HG03439 (cell line): ENCODE data around the gene CSRP1.
"Not testable (repeated sequence)": the region's sequence is repeated elsewhere in the genome, so short reads cannot be mapped to it uniquely, and the experiment has no call there.

Experiments used
- ATAC-seq: cut with Tn5 transposase; IDR thresholded peaks from one replicate; pipeline ENCODE4 v1.9.1; 2021; ENCODE audit warnings: mild to moderate bottlenecking, moderate library complexity; ENCODE audit not compliant: unreplicated experiment

CSRP1 gene

GRCh38 chr1:201537891-201538611, 31.1 kb upstream of the CSRP1 start:
- no peak for ATAC-seq

DNA sequence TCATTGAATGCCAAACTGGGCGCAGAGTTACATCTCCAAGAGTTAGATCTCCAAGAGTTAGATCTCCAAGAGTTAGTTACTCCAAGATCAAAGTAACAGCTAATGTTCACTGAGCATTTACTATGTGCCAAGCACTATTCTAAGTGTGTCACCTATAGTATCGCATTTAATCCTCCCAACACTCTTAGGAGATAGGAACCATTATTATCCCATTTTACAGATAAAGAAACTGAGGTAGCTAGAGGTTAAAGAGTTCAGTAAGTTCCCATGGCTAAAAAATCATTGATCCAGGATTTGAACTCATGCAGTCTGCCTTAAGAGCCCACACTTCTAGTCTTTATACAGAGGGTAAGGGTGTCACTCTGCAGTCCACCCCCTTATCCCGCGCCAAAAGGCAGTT, 30.5 kb upstream of the CSRP1 start:
- ATAC-seq, result no peak

- ATAC-seq, result no peak
Observed at GRCh38 chr1:201537028-201537427, 30.1 kb upstream of the CSRP1 start.

DNA sequence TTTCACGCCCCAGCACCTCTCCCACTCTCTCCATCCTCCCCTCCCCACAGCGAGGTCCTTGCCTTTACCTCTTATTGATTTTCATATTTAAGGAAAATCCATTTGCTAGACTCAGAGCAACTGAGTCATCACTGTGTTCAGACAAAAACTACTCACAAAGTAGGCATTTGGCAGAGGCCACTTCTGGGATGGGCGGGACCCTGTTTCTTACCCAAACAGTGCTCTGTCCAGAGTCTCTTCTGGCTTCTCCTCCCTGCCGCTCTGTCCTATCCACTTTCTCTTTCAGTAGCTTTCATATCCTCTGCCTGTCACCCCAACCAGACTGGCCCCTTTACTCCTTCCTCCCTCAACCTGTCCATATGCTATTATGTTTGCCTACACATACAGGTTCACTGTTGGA, 29.6 kb upstream of the CSRP1 start:
- ATAC-seq, result no peak

- no peak for ATAC-seq
Observed at GRCh38 chr1:201535919-201536245, 29.0 kb upstream of the CSRP1 start.

DNA sequence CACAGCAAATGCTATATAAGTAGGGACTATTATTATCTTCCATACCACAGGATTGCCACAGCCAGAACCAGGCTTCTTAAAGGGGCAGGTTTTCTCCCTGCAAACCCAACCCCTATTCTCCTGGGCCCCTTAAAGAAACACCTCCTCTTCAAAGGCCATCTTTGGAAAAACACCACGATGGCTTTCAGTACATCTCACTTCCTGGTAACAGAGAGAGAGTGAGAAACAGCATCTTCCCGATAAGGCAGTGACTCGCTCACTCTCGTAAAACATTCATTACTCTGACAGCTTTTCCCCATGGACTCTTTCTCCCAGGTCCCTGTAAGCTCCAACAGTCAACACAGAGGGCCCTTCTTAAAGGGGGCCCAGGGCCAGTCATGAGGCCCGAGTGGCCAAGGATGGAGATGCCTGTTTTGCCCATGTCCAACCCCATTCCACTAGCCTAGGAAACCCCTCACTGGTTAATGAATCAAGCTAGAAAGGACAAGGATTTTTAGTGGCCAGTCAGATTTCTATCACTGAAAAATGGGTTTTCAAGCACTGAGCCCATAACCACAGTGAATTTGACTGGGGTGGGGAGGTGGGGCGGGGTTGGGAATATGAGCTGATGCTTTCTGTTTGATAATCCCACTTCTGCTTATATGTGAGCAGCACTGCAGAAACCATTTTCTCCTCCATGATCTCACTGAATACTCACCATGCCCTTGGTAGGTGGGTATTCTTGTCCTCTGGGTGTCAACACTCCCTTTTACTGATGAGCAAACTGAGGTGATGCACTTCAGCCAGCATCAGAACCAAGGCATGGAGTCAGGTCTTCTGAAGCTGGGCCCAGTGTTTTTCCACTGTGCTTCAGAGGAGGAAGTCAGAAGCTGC, 28.4 kb upstream of the CSRP1 start:
- no peak for ATAC-seq

GRCh38 chr1:201533836-201534235, 26.9 kb upstream of the CSRP1 start:
- ATAC-seq, result no peak

- no peak for ATAC-seq
Observed at GRCh38 chr1:201531551-201532425, 24.9 kb upstream of the CSRP1 start.

DNA sequence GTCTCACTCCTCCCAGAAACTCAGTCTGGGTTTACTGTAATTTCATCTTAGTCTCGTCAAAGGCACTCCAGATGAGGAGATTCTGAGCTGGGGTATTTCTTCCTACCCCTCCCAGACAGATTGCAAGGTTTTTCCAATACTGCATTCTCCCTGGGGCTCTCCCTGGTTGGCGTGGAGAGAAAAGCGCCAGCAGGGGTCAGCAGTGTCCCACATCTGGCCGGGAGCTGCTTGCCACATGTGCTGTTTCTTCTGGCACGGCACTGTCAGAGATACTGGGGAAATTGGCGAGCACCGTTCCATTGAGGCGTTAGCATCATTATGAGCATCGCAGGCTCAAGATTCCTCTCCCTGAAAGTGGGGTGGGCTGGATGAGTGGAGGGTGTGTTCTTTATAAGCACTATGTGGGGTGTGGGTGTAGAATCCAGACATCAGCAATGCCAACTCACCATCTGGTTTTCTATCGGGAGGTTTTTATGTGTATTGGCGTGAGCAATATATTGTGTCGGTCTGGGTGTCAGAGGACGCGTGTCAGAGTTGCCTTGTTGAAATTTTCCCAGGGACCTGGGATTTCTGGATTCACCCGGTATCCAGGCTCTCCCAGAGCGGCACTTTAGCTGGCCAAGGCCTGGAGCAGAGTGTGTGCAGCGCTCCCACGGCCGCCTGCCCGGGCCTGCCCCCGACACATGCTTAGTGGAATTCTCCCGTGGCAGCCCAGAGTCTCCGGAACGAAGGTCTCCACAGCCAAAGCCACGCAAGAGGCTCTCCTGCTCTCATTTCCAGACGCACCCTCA, 24.0 kb upstream of the CSRP1 start:
- ATAC-seq, result no peak

DNA sequence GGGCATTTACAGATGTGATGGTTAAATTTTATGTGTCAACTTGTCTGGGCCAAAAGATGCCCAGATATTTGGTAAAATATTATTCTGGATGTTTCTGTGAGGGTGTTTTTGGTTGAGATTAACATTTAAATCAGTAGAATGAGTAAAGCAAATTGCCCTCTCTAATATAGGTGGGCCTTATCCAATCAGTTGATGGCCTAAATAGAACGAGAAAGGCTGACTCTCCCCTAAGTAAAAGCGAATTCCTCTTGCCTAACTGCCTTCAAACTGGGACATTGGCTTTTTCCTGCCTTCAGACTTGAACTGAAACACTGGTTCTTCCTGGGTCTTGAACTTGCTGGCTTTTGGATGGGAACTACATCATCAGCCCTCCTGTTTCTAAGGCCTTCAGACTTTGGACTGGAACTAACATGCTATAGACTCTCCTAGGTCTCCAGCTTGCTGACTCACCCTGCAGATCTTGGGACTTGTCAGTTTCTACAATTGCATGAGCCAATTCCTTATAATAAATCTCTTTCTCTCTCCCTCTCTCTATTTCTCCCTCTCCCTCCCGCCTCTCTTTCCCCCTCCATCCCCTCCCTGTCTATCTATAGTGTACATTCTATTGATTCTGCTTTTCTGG, 21.8 kb upstream of the CSRP1 start:
- no peak for ATAC-seq

- ATAC-seq, result no peak
Observed at GRCh38 chr1:201527879-201528278, 21.0 kb upstream of the CSRP1 start.

DNA sequence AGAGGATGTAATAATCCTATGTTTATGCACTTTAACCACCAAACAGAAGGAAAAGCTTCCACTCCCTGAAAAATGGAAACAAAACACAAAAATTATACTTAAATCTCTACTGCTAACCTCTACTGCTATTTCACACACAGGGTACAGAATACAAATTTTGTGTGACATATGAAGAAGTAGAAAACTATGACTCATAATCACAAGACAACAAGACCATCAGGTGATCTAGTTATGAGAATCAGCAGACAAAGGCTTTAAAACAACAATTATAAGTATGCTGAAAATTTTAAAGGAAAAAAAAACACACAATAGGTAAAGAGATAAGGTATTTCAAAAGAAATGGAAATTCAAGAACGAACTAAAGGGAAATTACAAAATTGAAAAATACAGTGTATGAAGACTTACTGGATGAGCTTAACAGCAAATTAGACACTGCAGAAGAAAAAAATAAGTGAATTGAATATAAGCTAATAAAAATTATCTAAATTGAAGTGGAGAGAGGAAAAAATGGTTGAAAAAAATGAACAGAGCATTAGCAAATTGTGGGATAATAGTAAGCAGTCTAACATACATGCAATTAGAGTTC, 18.4 kb upstream of the CSRP1 start:
- no peak for ATAC-seq

GRCh38 chr1:201520046-201520575, 13.2 kb upstream of the CSRP1 start:
- not testable (repeated sequence) for ATAC-seq

- ATAC-seq, result no peak
Observed at GRCh38 chr1:201518071-201518470, 11.1 kb upstream of the CSRP1 start.

- ATAC-seq, result no peak
Observed at GRCh38 chr1:201517631-201518030, 10.7 kb upstream of the CSRP1 start.

- ATAC-seq, result no peak
Observed at GRCh38 chr1:201516511-201517127, 9.7 kb upstream of the CSRP1 start.

DNA sequence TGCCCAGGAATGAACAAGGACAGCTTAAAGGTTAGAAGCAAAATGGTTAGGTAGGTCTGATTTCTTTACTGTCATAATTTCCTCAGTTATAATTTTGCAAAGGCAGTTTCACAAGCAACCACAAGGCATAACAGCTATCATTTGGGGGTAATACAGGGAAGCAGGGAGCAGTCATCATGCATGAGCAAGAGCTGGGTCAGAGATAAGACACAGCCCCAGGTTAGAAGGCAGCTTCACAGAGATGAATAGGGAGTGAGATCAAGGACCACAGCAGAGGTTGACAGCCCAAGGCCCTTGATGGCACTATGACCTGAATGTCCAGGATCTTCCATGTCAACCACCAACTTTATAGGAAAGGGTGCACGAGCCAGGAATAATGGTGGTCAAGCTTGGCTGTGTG, 9.0 kb upstream of the CSRP1 start:
- ATAC-seq, result no peak

- ATAC-seq, result no peak
Observed at GRCh38 chr1:201515062-201515750, 8.3 kb upstream of the CSRP1 start.

GRCh38 chr1:201514466-201514865, 7.5 kb upstream of the CSRP1 start:
- no peak for ATAC-seq
